Skeletal muscle tissue (tissue), 4 donors: ENCODE results near the gene AKR1A1. TPM values are rescaled to one million over a fixed set of nuclear protein-coding genes. Genes with fewer than 3 reads are reported as not detected.

Experiments used
- H3K27ac ChIP-seq: one replicate; pipeline ENCODE4 v1.7.0; 2013; ENCODE audit warnings: mild to moderate bottlenecking, low read depth, low read length, inconsistent platforms
- H3K27me3 ChIP-seq, 3 donors: one replicate each; pipeline ENCODE4 v1.7.0; 2013; ENCODE audit warnings: low read length in 3 of 3; ENCODE audit not compliant: control insufficient read depth in 3 of 3, insufficient read depth in 3 of 3
- H3K36me3 ChIP-seq, 3 donors: one replicate each; pipeline ENCODE4 v1.7.0; 2013; ENCODE audit warnings: low read length in 3 of 3; ENCODE audit not compliant: control insufficient read depth in 3 of 3, insufficient read depth in 3 of 3
- H3K4me1 ChIP-seq, 3 donors: one replicate each; pipeline ENCODE4 v1.7.0; 2013; ENCODE audit warnings: low read length in 3 of 3, mild to moderate bottlenecking in 3 of 3; ENCODE audit not compliant: control insufficient read depth in 3 of 3, insufficient read depth in 3 of 3
- H3K4me3 ChIP-seq, 3 donors: one replicate each; pipeline ENCODE4 v1.7.0; 2013; ENCODE audit warnings: low read length in 3 of 3
- H3K9ac ChIP-seq, 3 donors: one replicate each; pipeline ENCODE4 v1.7.0; 2013; ENCODE audit warnings: low read length in 3 of 3, mild to moderate bottlenecking in 3 of 3, moderate library complexity in 2 of 3, low read depth in 1 of 3
- H3K9me3 ChIP-seq, 3 donors: one replicate each; pipeline ENCODE4 v1.7.0; 2013; ENCODE audit warnings: low read length in 3 of 3; ENCODE audit not compliant: control insufficient read depth in 3 of 3
- total RNA-seq: library from RNA; depleted of rRNA; stranded (reverse); fragments of >200 nt; gene quantifications from one replicate; pipeline ENCODE4 v1.2.3, GENCODE V29; 2014
- donor health status: Osteomylitis.

AKR1A1 gene
- total RNA-seq, 1 donor from 2014 or later = 93.9 TPM

GRCh38 chr1:45566722-45567121 lies 16.1 kb downstream of the AKR1A1 start:
- Histone ChIP-seq H3K9ac (no peak overlapping the region), H3K4me1 (peaks cover 4 to 9% (median 5%) of the 10 kb centered on the region in 3 donors), H3K4me3 (no peak overlapping the region), H3K27me3 (no peaks in the 10 kb centered on the region), H3K27ac (no peak overlapping the region), H3K36me3 (peaks cover 27 to 44% (median 39%) of the 10 kb centered on the region in 3 donors), H3K9me3 (no peaks in the 10 kb centered on the region)

- Histone ChIP-seq H3K36me3 (peaks cover 23 to 39% (median 36%) of the 10 kb centered on the region in 3 donors), H3K9me3 (no peaks in the 10 kb centered on the region), H3K9ac (no peak overlapping the region), H3K4me3 (no peak overlapping the region), H3K27ac (no peak overlapping the region), H3K27me3 (no peaks in the 10 kb centered on the region), H3K4me1 (peaks cover 4 to 9% (median 5%) of the 10 kb centered on the region in 3 donors)
Measured at GRCh38 chr1:45567911-45568310, 17.3 kb downstream of the AKR1A1 start.

- Histone ChIP-seq H3K36me3 (peaks cover 23 to 39% (median 36%) of the 10 kb centered on the region in 3 donors), H3K27me3 (no peaks in the 10 kb centered on the region), H3K4me1 (peaks cover 4 to 9% (median 5%) of the 10 kb centered on the region in 3 donors), H3K9ac (no peak overlapping the region), H3K9me3 (no peaks in the 10 kb centered on the region), H3K4me3 (no peak overlapping the region), H3K27ac (no peak overlapping the region)
Measured at GRCh38 chr1:45568421-45568820, 17.8 kb downstream of the AKR1A1 start.

GRCh38 chr1:45569571-45569961 lies 18.9 kb downstream of the AKR1A1 start:
- peaks cover 4 to 9% (median 5%) of the 10 kb centered on the region in 3 donors for H3K4me1 ChIP-seq
- H3K27ac ChIP-seq = no peak overlapping the region
- no peak overlapping the region for H3K4me3 ChIP-seq
- no peak overlapping the region for H3K9ac ChIP-seq
- no peaks in the 10 kb centered on the region for H3K9me3 ChIP-seq
- no peaks in the 10 kb centered on the region for H3K27me3 ChIP-seq
- peaks cover 23 to 36% (median 34%) of the 10 kb centered on the region in 3 donors for H3K36me3 ChIP-seq

GRCh38 chr1:45569962-45570581 lies 19.4 kb downstream of the AKR1A1 start:
- Histone ChIP-seq H3K9me3 (no peaks in the 10 kb centered on the region), H3K36me3 (peaks cover 23 to 36% (median 34%) of the 10 kb centered on the region in 3 donors), H3K9ac (no peak overlapping the region), H3K27me3 (no peaks in the 10 kb centered on the region), H3K4me3 (no peak overlapping the region), H3K27ac (no peak overlapping the region), H3K4me1 (peaks cover 4 to 9% (median 5%) of the 10 kb centered on the region in 3 donors)

- no peak overlapping the region for H3K9ac ChIP-seq
- no peak overlapping the region for H3K4me3 ChIP-seq
- H3K36me3 ChIP-seq = peaks cover 23 to 36% (median 34%) of the 10 kb centered on the region in 3 donors
- H3K27me3 ChIP-seq = no peaks in the 10 kb centered on the region
- H3K27ac ChIP-seq = no peak overlapping the region
- peaks cover 4 to 9% (median 5%) of the 10 kb centered on the region in 3 donors for H3K4me1 ChIP-seq
- H3K9me3 ChIP-seq = no peaks in the 10 kb centered on the region
Measured at GRCh38 chr1:45570631-45571030, 20.0 kb downstream of the AKR1A1 start.

- Histone ChIP-seq H3K9me3 (no peaks in the 10 kb centered on the region), H3K36me3 (peaks cover 8 to 21% (median 15%) of the 10 kb centered on the region in 3 donors), H3K4me1 (no peaks in the 10 kb centered on the region), H3K27me3 (no peaks in the 10 kb centered on the region), H3K9ac (no peak overlapping the region), H3K27ac (no peak overlapping the region), H3K4me3 (no peak overlapping the region)
Measured at GRCh38 chr1:45573231-45573804, 22.7 kb downstream of the AKR1A1 start.

- Histone ChIP-seq H3K9ac (no peak overlapping the region), H3K27me3 (no peaks in the 10 kb centered on the region), H3K4me3 (no peak overlapping the region), H3K27ac (no peak overlapping the region), H3K9me3 (no peaks in the 10 kb centered on the region), H3K4me1 (no peaks in the 10 kb centered on the region), H3K36me3 (peaks cover 5 to 14% (median 7%) of the 10 kb centered on the region in 3 donors)
Measured at GRCh38 chr1:45574105-45574626, 23.5 kb downstream of the AKR1A1 start.

GRCh38 chr1:45583264-45583665 lies 32.6 kb downstream of the AKR1A1 start:
- Histone ChIP-seq H3K27me3 (no peaks in the 10 kb centered on the region), H3K9me3 (no peaks in the 10 kb centered on the region), H3K4me3 (peak overlapping the region; percentile 85 to 100 (median 94)), H3K27ac (peak overlapping the region; percentile 94), H3K4me1 (peaks cover 16 to 27% (median 16%) of the 10 kb centered on the region in 3 donors), H3K36me3 (no peaks in the 10 kb centered on the region), H3K9ac (peak overlapping the region; percentile 96 to 99 (median 99))
